Measurements from ENCODE around the gene APRT.

DNA sequence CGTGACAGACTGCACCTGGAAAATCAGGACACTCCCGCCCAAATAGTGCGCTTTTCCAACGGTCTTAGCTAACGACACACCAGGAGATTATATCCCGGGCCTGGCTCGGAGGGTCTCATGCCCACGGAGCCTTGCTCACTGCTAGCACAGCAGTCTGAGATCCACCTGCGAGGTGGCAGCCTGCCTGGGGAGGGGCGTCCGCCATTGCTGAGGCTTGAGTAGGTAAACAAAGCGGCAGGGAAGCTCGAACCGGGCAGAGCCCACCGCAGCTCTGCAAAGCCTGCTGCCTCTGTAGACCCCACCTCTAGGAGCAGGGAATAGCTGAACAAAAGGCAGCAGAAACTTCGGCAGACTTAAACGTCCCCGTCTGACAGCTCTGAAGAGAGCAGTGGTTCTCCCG, 39.9 kb upstream of the APRT start:
- TF ChIP-seq TAF1 (IDR thresholded peaks at IDR 0.05; ENCODE audit: borderline replicate concordance, low read depth, low read length), result no peak
- TF ChIP-seq POLR2AphosphoS5 (IDR thresholded peaks at IDR 0.05; ENCODE audit: low read depth, low read length), result no peak
